ENCODE data around the gene SRRM3. TPM values are rescaled to one million over a fixed set of nuclear protein-coding genes. Genes with fewer than 3 reads are reported as not detected.
"Not testable (repeated sequence)": the region's sequence is repeated elsewhere in the genome, so short reads cannot be mapped to it uniquely, and the experiment has no call there.

Gene SRRM3
- total RNA-seq, 1 donor from 2014 or later = 4.0 TPM

DNA sequence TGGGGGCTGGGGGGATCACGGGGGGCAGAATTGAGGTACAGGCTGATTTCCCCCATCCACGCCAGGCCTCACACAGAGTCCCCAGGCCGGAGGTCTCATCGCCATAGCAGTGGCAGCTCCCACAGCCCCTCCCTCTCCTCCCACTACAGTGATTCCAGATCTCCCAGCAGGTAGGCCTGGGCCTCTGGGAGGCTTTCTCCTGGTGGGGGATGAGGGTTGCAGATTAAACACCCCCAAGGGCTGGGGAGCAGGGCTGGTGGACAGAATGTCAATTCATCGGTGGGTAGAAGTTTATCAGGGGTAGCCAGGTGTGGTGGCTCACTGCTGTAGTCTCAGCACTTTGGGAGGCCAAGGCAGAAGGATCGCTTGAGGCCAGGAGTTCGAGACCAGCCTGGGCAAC lies 63.6 kb downstream of the SRRM3 start:
- no peak overlapping the region for H3K4me3 Mint-ChIP-seq

DNA sequence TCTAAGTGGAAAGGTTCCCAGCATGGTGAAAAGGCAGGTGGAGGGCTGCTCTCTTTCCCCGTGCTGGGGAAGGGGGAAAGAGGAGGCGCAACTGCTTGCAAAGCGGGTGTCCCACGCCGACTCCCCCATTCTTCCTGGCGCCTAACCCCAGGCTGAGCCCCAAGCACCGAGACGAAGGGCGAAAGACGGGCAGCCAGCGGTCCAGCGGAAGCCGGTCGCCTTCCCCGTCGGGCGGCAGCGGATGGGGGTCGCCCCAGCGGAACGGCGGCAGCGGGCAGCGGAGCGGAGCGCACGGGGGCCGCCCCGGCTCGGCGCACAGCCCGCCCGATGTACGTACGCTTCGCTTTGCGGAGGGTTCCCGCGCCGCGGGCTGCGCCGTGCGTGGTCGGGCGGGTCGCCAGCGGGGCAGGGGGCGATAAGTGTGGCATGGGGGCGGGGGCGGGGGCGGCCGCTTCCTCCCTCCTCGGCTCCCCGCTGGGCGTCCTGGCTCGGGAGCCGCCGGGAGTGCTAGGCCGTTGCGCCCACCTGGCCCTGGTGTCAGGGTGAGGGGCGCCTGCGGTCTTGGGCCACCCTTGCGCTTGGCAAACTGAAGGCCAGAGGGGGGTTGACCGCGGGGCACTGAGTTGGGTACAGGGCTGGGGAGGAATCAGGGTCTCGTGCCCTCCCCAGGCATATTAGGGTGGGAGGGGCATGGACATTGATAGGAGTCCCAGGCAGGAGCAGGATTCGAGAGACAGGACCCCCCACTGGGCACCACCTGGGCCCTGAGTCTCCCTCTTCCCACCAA lies 65.6 kb downstream of the SRRM3 start:
- H3K4me1 Mint-ChIP-seq (ENCODE audit: unreplicated experiment) = no peaks in the 10 kb centered on the region
- no peaks in the 10 kb centered on the region for H3K36me3 Mint-ChIP-seq
- no peak overlapping the region for H3K27ac Mint-ChIP-seq
- TF ChIP-seq, protein P1, sequence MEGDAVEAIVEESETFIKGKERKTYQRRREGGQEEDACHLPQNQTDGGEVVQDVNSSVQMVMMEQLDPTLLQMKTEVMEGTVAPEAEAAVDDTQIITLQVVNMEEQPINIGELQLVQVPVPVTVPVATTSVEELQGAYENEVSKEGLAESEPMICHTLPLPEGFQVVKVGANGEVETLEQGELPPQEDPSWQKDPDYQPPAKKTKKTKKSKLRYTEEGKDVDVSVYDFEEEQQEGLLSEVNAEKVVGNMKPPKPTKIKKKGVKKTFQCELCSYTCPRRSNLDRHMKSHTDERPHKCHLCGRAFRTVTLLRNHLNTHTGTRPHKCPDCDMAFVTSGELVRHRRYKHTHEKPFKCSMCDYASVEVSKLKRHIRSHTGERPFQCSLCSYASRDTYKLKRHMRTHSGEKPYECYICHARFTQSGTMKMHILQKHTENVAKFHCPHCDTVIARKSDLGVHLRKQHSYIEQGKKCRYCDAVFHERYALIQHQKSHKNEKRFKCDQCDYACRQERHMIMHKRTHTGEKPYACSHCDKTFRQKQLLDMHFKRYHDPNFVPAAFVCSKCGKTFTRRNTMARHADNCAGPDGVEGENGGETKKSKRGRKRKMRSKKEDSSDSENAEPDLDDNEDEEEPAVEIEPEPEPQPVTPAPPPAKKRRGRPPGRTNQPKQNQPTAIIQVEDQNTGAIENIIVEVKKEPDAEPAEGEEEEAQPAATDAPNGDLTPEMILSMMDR (conservative IDR thresholded peaks at IDR 0.05) = no peak
- peak overlapping the region; percentile 59 for H3K4me3 Mint-ChIP-seq
- no peaks in the 10 kb centered on the region for H3K9me3 Mint-ChIP-seq
- H3K27me3 Mint-ChIP-seq = peaks cover 65% of the 10 kb centered on the region
- DNase-seq (ENCODE audit: extremely low spot score, unreplicated experiment) = no peak

More for the DNA sequence above, 63.6 kb downstream of the SRRM3 start:
- TF ChIP-seq, protein P1 (conservative IDR thresholded peaks at IDR 0.05) = no peak
- H3K9me3 Mint-ChIP-seq = no peaks in the 10 kb centered on the region
- H3K4me1 Mint-ChIP-seq (ENCODE audit: unreplicated experiment) = no peaks in the 10 kb centered on the region
- no peaks in the 10 kb centered on the region for H3K36me3 Mint-ChIP-seq
- H3K27me3 Mint-ChIP-seq = peaks cover 52% of the 10 kb centered on the region
- no peak for DNase-seq (ENCODE audit: extremely low spot score, unreplicated experiment)
- H3K27ac Mint-ChIP-seq = no peak overlapping the region

DNA sequence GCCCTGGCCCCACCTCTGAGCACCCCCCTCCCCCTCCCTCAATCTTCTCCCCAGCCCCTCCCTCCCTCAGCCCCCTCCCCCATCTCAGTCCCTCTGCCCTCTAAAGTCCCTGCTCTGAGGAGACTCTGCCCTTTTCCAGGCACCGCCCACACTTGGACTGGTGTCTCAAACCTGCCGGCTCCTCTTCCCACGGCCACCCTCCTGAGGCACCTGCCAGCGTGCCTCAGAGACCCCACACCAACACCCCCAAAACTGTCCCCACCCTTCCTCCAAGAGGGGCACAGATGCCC lies 66.1 kb downstream of the SRRM3 start:
- no peak for DNase-seq (ENCODE audit: extremely low spot score, unreplicated experiment)
- H3K9me3 Mint-ChIP-seq = no peaks in the 10 kb centered on the region
- H3K4me1 Mint-ChIP-seq (ENCODE audit: unreplicated experiment) = peaks cover 2% of the 10 kb centered on the region
- H3K27me3 Mint-ChIP-seq = peaks cover 64% of the 10 kb centered on the region
- H3K4me3 Mint-ChIP-seq = no peak overlapping the region
- H3K36me3 Mint-ChIP-seq = no peaks in the 10 kb centered on the region
- no peak overlapping the region for H3K27ac Mint-ChIP-seq
- TF ChIP-seq, protein P1 (conservative IDR thresholded peaks at IDR 0.05) = no peak

DNA sequence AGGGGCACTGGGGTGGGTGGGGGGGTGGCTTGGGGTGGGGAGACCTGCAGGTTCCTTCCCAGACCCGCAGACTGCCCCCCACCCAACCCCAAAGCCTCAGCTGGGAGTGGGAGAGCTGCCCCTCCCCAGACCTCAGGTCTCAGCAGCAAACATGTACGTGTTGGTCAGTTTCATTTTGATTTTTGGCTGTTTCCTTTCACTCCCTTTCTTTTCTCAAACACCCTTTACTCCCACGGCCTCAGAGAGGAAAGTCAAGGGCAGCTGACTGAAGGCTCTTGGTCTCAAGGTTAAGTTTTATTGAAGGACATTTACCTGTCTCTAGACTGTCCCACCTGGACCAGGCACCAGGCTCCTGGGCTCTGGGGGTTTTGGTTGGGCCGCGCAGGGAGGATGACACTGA lies 66.7 kb downstream of the SRRM3 start:
- Mint-ChIP-seq H3K9me3 (no peaks in the 10 kb centered on the region), H3K4me1 (ENCODE audit: unreplicated experiment) (peaks cover 5% of the 10 kb centered on the region), H3K4me3 (peak overlapping the region; percentile 52), H3K36me3 (no peaks in the 10 kb centered on the region), H3K27me3 (peaks cover 64% of the 10 kb centered on the region), H3K27ac (no peak overlapping the region)
- TF ChIP-seq, protein P1 (conservative IDR thresholded peaks at IDR 0.05) = no peak
- DNase-seq (ENCODE audit: extremely low spot score, unreplicated experiment) = no peak

DNA sequence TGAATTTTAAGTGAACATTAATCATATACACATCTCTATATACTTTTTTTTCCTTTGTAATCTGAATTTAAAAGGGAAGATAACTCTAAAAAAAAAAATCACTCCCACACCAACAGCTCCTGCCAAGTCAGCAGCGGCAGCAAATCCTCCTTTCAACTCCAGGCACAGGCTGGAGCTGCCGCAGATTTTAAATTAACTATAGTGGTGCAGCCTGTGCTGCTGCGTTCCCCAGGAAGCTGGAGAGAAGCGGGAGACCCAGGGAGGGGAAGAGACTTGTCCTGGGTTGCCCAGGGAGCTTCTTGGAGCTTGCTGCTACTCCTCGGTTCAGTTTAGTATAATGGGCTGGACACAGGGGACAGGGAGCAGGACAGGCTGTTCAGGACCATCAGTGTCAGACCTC lies 68.2 kb downstream of the SRRM3 start:
- H3K36me3 Mint-ChIP-seq = no peaks in the 10 kb centered on the region
- H3K27me3 Mint-ChIP-seq = peaks cover 74% of the 10 kb centered on the region
- TF ChIP-seq, protein P1 (conservative IDR thresholded peaks at IDR 0.05) = no peak
- H3K27ac Mint-ChIP-seq = no peak overlapping the region
- no peaks in the 10 kb centered on the region for H3K9me3 Mint-ChIP-seq
- H3K4me3 Mint-ChIP-seq = peak overlapping the region; percentile 8
- no peak for DNase-seq (ENCODE audit: extremely low spot score, unreplicated experiment)
- peaks cover 5% of the 10 kb centered on the region for H3K4me1 Mint-ChIP-seq (ENCODE audit: unreplicated experiment)

DNA sequence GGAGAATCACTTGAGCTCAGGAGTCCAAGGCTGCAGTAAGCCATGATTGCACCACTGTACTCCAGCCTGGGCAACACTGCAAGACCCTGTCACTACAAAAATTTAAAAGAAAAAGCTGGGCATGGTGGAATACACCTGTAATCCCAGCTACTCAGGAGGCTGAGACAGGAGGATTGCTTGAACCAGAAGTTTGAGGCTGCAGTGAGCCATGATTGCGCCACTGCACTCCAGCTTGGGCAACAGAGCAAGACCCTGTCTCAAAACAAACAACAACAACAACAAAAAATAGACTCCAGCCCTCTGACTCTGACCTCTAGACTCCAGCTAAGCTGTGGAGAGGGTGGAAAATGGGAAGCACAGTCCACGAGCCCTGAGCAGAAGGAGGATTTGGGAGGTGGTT lies 69.7 kb downstream of the SRRM3 start:
- not testable (repeated sequence) for H3K9me3 Mint-ChIP-seq; DNase-seq (ENCODE audit: extremely low spot score, unreplicated experiment)

More for the DNA sequence above, 69.7 kb downstream of the SRRM3 start:
- not testable (repeated sequence) for H3K36me3 Mint-ChIP-seq; H3K4me1 Mint-ChIP-seq (ENCODE audit: unreplicated experiment); H3K4me3 Mint-ChIP-seq; H3K27ac Mint-ChIP-seq
- peaks cover 86% of the 10 kb centered on the region for H3K27me3 Mint-ChIP-seq
